ENCODE data around the gene NASP.

The NASP gene

GRCh38 chr1:45607404-45608074 is 23.7 kb downstream of the NASP start:
- no peak for TF ChIP-seq CTCF (IDR thresholded peaks at IDR 0.05; ENCODE audit: borderline replicate concordance, insufficient read depth, low read depth, low read length)
- no peak overlapping the region for H3K4me3 ChIP-seq (ENCODE audit: low read depth, low read length)

GRCh38 chr1:45608175-45609156 is 24.6 kb downstream of the NASP start:
- H3K4me3 ChIP-seq (ENCODE audit: low read depth, low read length): no peak overlapping the region
- no peak for TF ChIP-seq CTCF (IDR thresholded peaks at IDR 0.05; ENCODE audit: borderline replicate concordance, insufficient read depth, low read depth, low read length)

- no peak overlapping the region for H3K4me3 ChIP-seq (ENCODE audit: low read depth, low read length)
- no peak for TF ChIP-seq CTCF (IDR thresholded peaks at IDR 0.05; ENCODE audit: borderline replicate concordance, insufficient read depth, low read depth, low read length)
These were observed 26.9 kb downstream of the NASP start for GRCh38 chr1:45610589-45611226.

GRCh38 chr1:45612941-45613579 is 29.2 kb downstream of the NASP start:
- no peak for TF ChIP-seq CTCF (IDR thresholded peaks at IDR 0.05; ENCODE audit: borderline replicate concordance, insufficient read depth, low read depth, low read length)
- no peak overlapping the region for H3K4me3 ChIP-seq (ENCODE audit: low read depth, low read length)

GRCh38 chr1:45615885-45616284 is 32.0 kb downstream of the NASP start:
- no peak for TF ChIP-seq CTCF (IDR thresholded peaks at IDR 0.05; ENCODE audit: borderline replicate concordance, insufficient read depth, low read depth, low read length)
- H3K4me3 ChIP-seq (ENCODE audit: low read depth, low read length): no peak overlapping the region

- H3K4me3 ChIP-seq (ENCODE audit: low read depth, low read length): no peak overlapping the region
- no peak for TF ChIP-seq CTCF (IDR thresholded peaks at IDR 0.05; ENCODE audit: borderline replicate concordance, insufficient read depth, low read depth, low read length)
These were observed 33.8 kb downstream of the NASP start for GRCh38 chr1:45617618-45618017.
